ENCODE data around the gene CNOT1. TPM values are rescaled to one million over a fixed set of nuclear protein-coding genes. Genes with fewer than 3 reads are reported as not detected.

Gene CNOT1
- total RNA-seq, result 90.2 and 203 TPM in 2 replicates

GRCh38 chr16:58629733-58630640 is at the start of gene CNOT1:
Gene CNOT1 (minus strand): TSS chr16:58629826. CDS start chr16:58599337, 30,489 bp downstream.

GRCh38 chr16:58515125-58515870 is 114.3 kb downstream of the CNOT1 start, which contains the start of gene SETD6:
Gene SETD6 (plus strand): TSS chr16:58515517. CDS start chr16:58515538, 21 bp downstream.

GRCh38 chr16:58499615-58500351 is 129.8 kb downstream of the CNOT1 start, which contains the start of gene NDRG4:
Gene NDRG4 (plus strand): TSS chr16:58500143. CDS start chr16:58500249, 106 bp downstream.

Other genes starting within 250 kb of the CNOT1 start
- 6.5 and 10.8 TPM in 2 replicates for gene GINS3, start 237.4 kb downstream of the CNOT1 start, total RNA-seq
- 14.1 and 238 TPM in 2 replicates for gene NDRG4, start 129.7 kb downstream of the CNOT1 start, total RNA-seq
- 5.8 and 21.7 TPM in 2 replicates for gene SETD6, start 114.3 kb downstream of the CNOT1 start, total RNA-seq
- 17.3 and 47.7 TPM in 2 replicates for gene SLC38A7, start 54.9 kb upstream of the CNOT1 start, total RNA-seq
- 31.1 and 63.7 TPM in 2 replicates for gene GOT2, start 104.5 kb upstream of the CNOT1 start, total RNA-seq